Measurements from ENCODE around the gene KRT78.

GRCh38 chr12:52817699-52818238, 31.0 kb downstream of the KRT78 start:
- TF ChIP-seq CTCF (conservative IDR thresholded peaks at IDR 0.05; ENCODE audit: low read depth, low read length), result no peak
- no peak for TF ChIP-seq EZH2 (IDR thresholded peaks at IDR 0.05; ENCODE audit: borderline replicate concordance, low read depth, low read length, poor library complexity, severe bottlenecking)

Data from A673 (cell line).